CD4-positive, alpha-beta T cell treated with Interleukin-2 at 100 ng/mL for 4 hours (primary cell): Measurements from ENCODE around the gene SAMMSON.

ENCODE experiments used
- DNase-seq: peaks from one replicate; pipeline ENCODE4 v3.0.0-alpha.2; 2020; ENCODE audit warnings: low spot score

The SAMMSON gene

DNA sequence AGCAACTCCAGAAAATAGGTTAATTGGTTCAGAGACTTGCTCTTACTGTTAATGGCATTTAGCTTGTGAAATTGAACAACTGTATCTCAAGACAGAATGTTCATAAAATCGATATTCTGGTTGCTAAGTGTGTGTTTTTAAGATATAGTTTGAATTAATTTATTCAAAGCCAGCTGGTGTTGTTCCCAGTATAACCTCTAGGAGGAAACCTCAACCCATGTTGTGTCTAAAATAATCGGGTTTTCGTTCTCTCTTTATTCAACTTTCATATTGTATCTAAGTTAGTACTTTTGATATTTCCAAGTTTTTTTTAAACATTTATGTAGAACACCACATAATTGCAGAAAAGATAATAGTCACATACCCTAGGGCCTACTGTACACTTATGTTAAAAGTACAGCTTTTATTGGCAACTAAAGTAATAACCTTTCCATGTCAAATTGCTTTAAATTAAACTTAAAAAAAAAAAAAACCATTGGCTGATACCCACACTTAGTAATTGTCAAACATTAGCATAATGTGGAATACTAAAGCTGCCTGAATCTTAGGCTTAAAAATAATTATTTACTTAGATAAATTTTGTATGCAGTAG, 90.9 kb downstream of the SAMMSON start:
- no peak for DNase-seq

DNA sequence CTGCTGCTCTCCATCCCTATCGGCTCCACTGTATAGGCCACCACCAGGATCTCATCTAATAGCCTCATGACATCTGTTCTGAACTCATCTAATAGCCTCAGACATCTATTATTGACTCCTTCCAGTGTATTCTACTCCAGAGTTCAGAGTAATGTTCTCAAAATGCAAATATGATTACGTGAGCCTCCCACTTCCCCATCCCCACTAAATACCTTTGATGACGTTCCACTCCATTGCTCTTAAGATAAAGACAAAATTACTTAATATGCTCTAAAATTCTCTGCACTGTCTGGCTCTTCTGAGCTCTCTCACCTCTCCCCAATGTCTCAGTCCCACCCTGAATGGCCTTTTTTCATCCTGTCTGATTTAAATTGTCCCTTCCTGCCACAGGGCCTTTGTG, 94.7 kb downstream of the SAMMSON start:
- no peak for DNase-seq

DNA sequence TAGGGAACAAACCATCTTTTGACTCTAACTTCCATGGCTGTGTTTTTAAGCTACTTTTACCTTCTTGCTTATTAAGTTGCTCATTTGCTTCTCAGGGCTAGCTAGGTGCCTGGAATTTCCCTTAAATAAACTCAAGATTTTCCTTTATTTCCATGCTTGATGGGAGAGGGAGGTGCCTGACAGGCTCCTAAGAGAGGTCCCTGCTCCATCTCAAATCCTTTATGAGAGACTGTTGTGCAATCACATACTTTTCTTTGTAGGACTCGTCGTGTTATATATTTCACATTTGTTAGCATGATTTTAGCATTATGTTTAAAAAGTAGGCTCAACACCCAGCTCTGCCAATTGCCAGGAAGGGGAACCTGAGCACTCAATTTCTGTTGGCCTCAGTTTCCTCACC, 95.7 kb downstream of the SAMMSON start:
- no peak for DNase-seq

DNA sequence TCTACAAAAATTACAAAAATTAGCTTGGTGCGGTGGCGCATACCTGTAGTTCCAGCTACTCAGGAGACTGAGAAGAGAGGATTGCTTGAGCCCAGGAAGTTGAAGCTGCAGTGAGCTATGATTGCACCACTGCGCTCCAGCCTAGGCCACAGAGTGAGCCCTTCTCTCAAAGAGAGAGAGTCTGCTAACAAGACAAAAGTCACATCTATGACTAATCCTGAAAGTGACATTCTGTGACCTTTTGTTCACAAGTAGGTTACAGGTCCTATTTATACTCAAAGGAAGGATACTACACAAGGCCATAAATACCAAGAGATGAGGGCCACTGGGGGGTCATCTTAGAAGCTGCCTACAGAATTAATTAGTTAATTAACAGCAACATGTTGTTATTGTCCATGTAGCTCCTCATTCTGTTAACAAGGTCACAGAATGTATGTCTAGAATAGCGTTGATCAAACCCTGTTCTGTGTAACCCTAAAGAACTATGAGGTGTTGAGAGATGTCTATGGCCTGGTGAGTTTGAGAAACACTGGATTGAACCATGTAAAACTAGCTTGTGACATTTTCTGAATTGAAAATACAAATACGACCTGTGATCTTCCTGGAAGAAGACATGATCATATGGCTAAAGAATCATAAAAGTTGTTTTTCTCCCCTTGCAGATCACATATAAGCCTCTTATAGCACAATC, 97.0 kb downstream of the SAMMSON start:
- DNase-seq = no peak

DNA sequence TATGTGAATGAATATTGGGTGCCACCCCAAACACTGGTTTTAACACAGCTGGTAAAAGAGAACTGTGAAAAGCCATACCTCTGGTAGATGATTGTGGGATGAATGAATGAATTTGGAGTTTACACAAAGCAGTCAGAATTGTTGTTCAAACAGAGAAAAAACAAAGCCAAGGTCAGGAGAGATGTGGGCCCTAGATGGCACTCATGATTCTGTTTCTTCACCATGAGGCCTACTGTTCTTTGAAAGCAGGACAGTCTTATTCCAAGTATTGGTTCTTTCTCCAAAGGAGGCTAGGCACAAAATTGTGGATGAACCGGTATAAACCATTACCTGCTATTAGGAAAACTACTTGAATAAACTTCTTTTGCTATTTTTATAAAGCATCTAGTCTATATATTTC, 97.6 kb downstream of the SAMMSON start:
- no peak for DNase-seq

DNA sequence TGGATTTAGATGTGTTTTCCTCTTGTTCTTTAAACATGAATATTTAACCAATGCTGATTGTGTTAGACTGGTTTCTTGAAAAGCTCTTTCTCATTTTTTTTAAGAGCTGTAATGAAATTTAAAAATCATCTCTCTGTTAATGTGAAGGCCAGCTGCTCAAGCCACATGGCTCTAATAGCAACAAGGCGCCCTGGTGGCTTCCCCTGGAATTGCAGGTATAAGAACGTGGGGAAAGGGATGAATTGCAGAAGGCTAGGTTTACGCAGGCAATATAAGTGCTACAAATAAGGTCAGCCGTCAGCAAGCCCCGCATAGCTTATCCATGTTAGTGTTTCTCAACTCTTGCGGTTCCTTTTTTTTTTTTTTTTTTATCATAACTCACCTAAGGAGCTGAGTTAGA, 108.5 kb downstream of the SAMMSON start:
- no peak for DNase-seq

DNA sequence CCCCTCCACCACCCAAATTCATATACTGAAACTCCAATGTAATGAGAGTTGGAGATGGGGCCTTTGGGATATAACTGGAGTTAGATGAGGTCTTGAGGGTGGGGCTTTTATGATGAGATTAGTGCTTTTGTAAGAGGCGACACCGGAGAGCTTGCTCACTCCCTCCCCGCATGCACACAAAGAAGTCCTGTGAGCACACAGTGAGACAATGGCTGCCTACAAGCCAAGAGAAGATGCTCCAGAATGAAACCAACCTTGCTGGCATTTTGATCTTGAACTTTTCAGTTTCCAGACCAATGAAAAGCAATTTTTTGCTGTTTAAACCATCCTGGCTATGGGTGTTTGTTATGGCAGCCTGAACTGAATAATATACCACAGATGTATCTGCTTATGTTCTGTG, 109.0 kb downstream of the SAMMSON start:
- no peak for DNase-seq

DNA sequence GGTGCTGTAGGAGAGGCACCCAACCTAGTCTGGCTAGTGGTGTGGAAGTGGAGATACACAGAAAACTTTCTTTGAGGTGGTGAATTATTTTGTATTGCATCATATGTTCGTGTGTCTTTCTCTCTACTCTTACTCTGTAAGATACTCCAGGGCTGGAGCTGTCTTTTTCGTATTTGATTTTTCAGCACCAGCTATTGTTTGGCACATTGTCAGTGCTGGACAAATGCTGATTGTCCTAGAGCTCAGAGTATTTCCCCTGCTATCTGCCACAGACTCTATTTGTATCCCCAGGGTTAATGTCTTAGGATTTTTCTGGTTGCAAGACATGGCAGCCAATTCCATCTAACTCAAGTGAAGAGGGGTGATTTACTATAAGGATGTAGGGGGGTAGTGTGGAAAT, 110.5 kb downstream of the SAMMSON start:
- DNase-seq = no peak

DNA sequence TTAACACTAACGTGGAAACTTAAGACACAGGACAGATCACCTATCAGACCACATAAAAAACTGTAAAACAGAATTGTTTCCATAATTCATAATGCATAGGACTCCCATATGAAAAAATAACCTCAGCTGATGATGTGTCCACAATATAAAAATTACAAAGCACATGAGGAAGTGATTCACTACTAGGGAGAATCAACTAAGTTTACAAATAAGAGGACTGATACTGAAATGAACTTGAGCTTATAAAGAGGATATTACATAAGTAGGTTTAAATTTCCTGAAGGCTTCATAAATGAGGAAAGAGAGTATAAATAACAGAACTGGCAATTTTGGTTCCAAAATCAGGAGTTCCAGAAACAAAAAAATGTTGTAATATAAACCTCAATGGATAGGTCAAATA, 111.9 kb downstream of the SAMMSON start:
- DNase-seq = no peak

DNA sequence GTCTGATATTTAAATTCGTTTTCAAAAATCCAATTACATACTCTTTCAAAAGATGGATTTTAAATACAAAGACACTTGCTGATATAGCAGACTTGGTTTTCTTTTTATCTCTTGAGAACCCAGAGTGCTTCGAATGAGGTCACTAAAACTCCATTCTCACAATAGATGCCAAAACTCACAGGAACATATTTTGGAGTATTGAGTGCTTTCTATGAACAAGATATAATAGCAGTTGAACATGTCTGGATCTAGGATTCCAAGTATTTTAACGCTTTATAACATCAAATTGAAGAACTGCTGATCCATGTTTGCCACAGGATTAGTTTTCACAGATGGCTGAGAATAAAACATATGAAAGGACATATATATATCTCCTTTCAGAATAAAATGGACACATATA, 113.2 kb downstream of the SAMMSON start:
- DNase-seq = no peak

DNA sequence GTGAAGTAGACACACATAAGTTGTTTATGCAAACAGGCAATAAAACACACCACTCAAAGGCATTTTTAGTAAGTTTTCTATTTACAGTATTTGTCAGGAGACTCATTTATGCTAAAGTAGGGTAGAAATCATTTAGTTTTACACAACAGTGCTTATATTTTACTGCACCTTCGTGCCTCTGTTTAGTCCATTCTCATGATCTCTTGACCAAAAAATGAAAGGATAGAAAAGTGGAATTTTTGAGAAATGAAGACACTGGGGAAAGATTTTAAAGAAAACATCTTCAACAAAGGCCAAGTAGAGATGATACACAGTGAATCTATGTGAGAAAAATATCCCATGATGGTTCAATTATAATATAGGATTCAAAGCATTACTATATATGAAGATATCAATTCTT, 114.9 kb downstream of the SAMMSON start:
- no peak for DNase-seq

DNA sequence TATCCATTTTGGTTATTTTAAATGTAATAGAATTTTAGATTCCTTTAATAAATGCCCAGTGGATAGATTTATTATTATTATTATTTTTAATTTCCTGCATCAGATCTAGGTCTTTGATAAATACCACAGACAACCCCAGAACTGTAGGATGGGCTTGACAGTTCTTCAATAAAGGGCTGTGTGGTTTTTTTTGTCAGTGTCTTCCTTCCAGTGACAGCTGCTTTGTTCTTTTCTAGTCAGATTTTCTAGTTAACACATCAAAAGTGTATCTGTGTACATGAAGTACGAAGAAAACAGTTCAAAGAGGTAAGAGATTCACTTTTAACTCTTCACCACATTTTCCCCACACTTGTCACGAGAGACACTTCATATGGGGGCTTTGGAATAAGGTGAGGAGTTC, 120.3 kb downstream of the SAMMSON start:
- no peak for DNase-seq
